ENCODE data around the gene KHK.

Gene KHK

GRCh38 chr2:27083410-27084296 lies 2.9 kb upstream of the KHK start:
- Histone ChIP-seq H3K4me1 (ENCODE audit: low read length) (peaks cover 21% of the 10 kb centered on the region), H3K9ac (ENCODE audit: low read length) (no peak overlapping the region), H2AFZ (ENCODE audit: low read depth, low read length) (no peak overlapping the region), H3K36me3 (replicated peaks; ENCODE audit: low read depth, low read length) (no peaks in the 10 kb centered on the region), H3K27ac (ENCODE audit: low read length) (no peak overlapping the region), H3K4me3 (ENCODE audit: low read length) (no peak overlapping the region), H3K4me2 (ENCODE audit: low read length) (no peak overlapping the region), H4K20me1 (ENCODE audit: insufficient read depth, low read length) (no peaks in the 10 kb centered on the region), H3K27me3 (ENCODE audit: low read depth, low read length) (no peaks in the 10 kb centered on the region), H3K79me2 (ENCODE audit: low read length) (no peaks in the 10 kb centered on the region), H3K9me3 (ENCODE audit: insufficient read depth, low read length) (no peaks in the 10 kb centered on the region)
- TF ChIP-seq CTCF (IDR thresholded peaks at IDR 0.05; ENCODE audit: low read depth, low read length) (no peak), EZH2phosphoT487 (IDR thresholded peaks at IDR 0.05; ENCODE audit: low read depth) (no peak)

GRCh38 chr2:27084297-27085061 lies 2.1 kb upstream of the KHK start:
- no peak overlapping the region for H3K4me2 ChIP-seq (ENCODE audit: low read length)
- H3K9ac ChIP-seq (ENCODE audit: low read length) = no peak overlapping the region
- H3K79me2 ChIP-seq (ENCODE audit: low read length) = no peaks in the 10 kb centered on the region
- H3K9me3 ChIP-seq (ENCODE audit: insufficient read depth, low read length) = no peaks in the 10 kb centered on the region
- H3K27ac ChIP-seq (ENCODE audit: low read length) = no peak overlapping the region
- H3K36me3 ChIP-seq (replicated peaks; ENCODE audit: low read depth, low read length) = no peaks in the 10 kb centered on the region
- no peak for TF ChIP-seq EZH2phosphoT487 (IDR thresholded peaks at IDR 0.05; ENCODE audit: low read depth)
- TF ChIP-seq CTCF (IDR thresholded peaks at IDR 0.05; ENCODE audit: low read depth, low read length) = no peak
- H3K4me3 ChIP-seq (ENCODE audit: low read length) = no peak overlapping the region
- H3K4me1 ChIP-seq (ENCODE audit: low read length) = peaks cover 21% of the 10 kb centered on the region
- no peaks in the 10 kb centered on the region for H4K20me1 ChIP-seq (ENCODE audit: insufficient read depth, low read length)
- no peak overlapping the region for H2AFZ ChIP-seq (ENCODE audit: low read depth, low read length)
- no peaks in the 10 kb centered on the region for H3K27me3 ChIP-seq (ENCODE audit: low read depth, low read length)

- no peaks in the 10 kb centered on the region for H3K79me2 ChIP-seq (ENCODE audit: low read length)
- H4K20me1 ChIP-seq (ENCODE audit: insufficient read depth, low read length) = no peaks in the 10 kb centered on the region
Observed at GRCh38 chr2:27085062-27085672, 1.4 kb upstream of the KHK start.

DNA sequence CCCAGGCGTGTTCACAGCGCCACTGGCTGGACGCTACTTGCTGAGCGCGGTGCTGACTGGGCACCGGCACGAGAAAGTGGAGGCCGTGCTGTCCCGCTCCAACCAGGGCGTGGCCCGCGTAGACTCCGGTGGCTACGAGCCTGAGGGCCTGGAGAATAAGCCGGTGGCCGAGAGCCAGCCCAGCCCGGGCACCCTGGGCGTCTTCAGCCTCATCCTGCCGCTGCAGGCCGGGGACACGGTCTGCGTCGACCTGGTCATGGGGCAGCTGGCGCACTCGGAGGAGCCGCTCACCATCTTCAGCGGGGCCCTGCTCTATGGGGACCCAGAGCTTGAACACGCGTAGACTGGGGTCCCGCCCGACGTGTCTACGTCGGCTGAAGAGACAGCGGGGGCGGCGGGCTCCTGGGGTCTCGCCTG lies 891 bp upstream of the KHK start:
- no peaks in the 10 kb centered on the region for H3K36me3 ChIP-seq (replicated peaks; ENCODE audit: low read depth, low read length)
- H3K9ac ChIP-seq (ENCODE audit: low read length) = peak overlapping the region; percentile 70
- no peaks in the 10 kb centered on the region for H3K79me2 ChIP-seq (ENCODE audit: low read length)
- peak overlapping the region; percentile 96 for H3K4me2 ChIP-seq (ENCODE audit: low read length)
- peaks cover 19% of the 10 kb centered on the region for H3K4me1 ChIP-seq (ENCODE audit: low read length)
- no peaks in the 10 kb centered on the region for H3K27me3 ChIP-seq (ENCODE audit: low read depth, low read length)
- no peak overlapping the region for H3K27ac ChIP-seq (ENCODE audit: low read length)
- H4K20me1 ChIP-seq (ENCODE audit: insufficient read depth, low read length) = no peaks in the 10 kb centered on the region
- TF ChIP-seq EZH2phosphoT487 (IDR thresholded peaks at IDR 0.05; ENCODE audit: low read depth) (no peak), CTCF (IDR thresholded peaks at IDR 0.05; ENCODE audit: low read depth, low read length) (peak; percentile 41)
- H2AFZ ChIP-seq (ENCODE audit: low read depth, low read length) = peak overlapping the region; percentile 27; the same call in 1 of the 2 replicates
- peak overlapping the region; percentile 77 for H3K4me3 ChIP-seq (ENCODE audit: low read length)
- no peaks in the 10 kb centered on the region for H3K9me3 ChIP-seq (ENCODE audit: insufficient read depth, low read length)

More at GRCh38 chr2:27085062-27085672, 1.4 kb upstream of the KHK start:
- Histone ChIP-seq H3K9ac (ENCODE audit: low read length) (peak overlapping the region; percentile 70), H2AFZ (ENCODE audit: low read depth, low read length) (0 out of 2 replicates have a peak overlapping the region, but pooled peaks have one; percentile 27), H3K4me2 (ENCODE audit: low read length) (peak overlapping the region; percentile 96), H3K9me3 (ENCODE audit: insufficient read depth, low read length) (no peaks in the 10 kb centered on the region), H3K4me1 (ENCODE audit: low read length) (peaks cover 21% of the 10 kb centered on the region), H3K27me3 (ENCODE audit: low read depth, low read length) (no peaks in the 10 kb centered on the region), H3K36me3 (replicated peaks; ENCODE audit: low read depth, low read length) (no peaks in the 10 kb centered on the region), H3K27ac (ENCODE audit: low read length) (no peak overlapping the region), H3K4me3 (ENCODE audit: low read length) (peak overlapping the region; percentile 77)
- no peak for TF ChIP-seq EZH2phosphoT487 (IDR thresholded peaks at IDR 0.05; ENCODE audit: low read depth)
